Measurements from ENCODE around the gene CYP4V2.

CYP4V2 gene

DNA sequence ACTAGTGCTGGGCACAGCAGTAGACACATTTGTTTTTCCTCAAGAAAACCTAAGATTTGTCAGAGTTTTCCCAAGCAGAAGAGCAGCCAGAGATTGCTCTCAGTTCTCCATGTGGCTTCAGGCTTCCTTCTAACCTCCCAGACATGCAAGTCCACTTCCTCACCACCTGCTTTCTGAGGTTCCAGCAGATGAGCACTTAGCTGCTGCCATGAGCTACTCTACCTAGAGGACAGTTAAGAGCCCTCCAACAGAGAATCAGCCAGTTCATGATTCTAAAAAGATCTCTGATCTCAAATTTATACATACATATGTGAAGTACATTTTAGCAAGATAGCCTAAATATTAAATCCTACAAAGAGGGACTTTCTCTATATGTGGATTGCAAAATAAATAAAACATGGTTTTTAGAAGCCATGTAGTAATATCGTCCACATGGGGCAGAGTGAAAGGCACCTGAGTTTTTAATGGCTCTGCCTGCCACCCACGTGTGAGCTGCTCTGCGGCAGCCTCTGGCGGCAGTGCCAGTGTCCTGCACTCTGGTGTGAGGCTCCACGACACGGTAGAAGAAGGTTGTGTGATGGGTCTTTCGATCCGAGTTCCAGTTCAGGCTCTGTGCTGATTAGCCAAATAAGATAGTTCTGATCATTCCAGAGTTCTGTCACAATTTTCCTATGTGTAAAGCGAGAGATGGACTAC lies 10.3 kb downstream of the CYP4V2 start:
- Histone ChIP-seq H3F3A (ENCODE audit: insufficient read depth, low read length) (no peaks in the 10 kb centered on the region), H3K9me3 (ENCODE audit: low read length) (no peaks in the 10 kb centered on the region), H3K79me2 (ENCODE audit: insufficient read depth, low read length) (no peaks in the 10 kb centered on the region), H4K20me1 (ENCODE audit: insufficient read depth, low read length) (no peaks in the 10 kb centered on the region), H3K27ac (ENCODE audit: low read depth, low read length, poor library complexity, severe bottlenecking) (no peak overlapping the region), H3K9me2 (ENCODE audit: low read depth, low read length) (no peaks in the 10 kb centered on the region), H3K4me1 (ENCODE audit: insufficient read depth, low read length, severe bottlenecking) (peaks cover 5% of the 10 kb centered on the region), H3K4me3 (ENCODE audit: low read depth, low read length, poor library complexity, severe bottlenecking) (no peak overlapping the region), H2AFZ (ENCODE audit: low read length) (no peak overlapping the region), H3K36me3 (ENCODE audit: insufficient read depth, low read length) (no peaks in the 10 kb centered on the region), H3K9ac (ENCODE audit: low read length) (no peak overlapping the region), H3K27me3 (ENCODE audit: insufficient read depth, low read length) (no peaks in the 10 kb centered on the region), H3K4me2 (ENCODE audit: low read length) (0 out of 2 replicates have a peak overlapping the region, but pooled peaks have one; percentile 3)
- no peak for TF ChIP-seq EZH2 (IDR thresholded peaks at IDR 0.05; ENCODE audit: borderline replicate concordance, low read length)
- TF ChIP-seq, protein P1, sequence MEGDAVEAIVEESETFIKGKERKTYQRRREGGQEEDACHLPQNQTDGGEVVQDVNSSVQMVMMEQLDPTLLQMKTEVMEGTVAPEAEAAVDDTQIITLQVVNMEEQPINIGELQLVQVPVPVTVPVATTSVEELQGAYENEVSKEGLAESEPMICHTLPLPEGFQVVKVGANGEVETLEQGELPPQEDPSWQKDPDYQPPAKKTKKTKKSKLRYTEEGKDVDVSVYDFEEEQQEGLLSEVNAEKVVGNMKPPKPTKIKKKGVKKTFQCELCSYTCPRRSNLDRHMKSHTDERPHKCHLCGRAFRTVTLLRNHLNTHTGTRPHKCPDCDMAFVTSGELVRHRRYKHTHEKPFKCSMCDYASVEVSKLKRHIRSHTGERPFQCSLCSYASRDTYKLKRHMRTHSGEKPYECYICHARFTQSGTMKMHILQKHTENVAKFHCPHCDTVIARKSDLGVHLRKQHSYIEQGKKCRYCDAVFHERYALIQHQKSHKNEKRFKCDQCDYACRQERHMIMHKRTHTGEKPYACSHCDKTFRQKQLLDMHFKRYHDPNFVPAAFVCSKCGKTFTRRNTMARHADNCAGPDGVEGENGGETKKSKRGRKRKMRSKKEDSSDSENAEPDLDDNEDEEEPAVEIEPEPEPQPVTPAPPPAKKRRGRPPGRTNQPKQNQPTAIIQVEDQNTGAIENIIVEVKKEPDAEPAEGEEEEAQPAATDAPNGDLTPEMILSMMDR (IDR thresholded peaks at IDR 0.05; ENCODE audit: low read length), result peak; percentile 95

DNA sequence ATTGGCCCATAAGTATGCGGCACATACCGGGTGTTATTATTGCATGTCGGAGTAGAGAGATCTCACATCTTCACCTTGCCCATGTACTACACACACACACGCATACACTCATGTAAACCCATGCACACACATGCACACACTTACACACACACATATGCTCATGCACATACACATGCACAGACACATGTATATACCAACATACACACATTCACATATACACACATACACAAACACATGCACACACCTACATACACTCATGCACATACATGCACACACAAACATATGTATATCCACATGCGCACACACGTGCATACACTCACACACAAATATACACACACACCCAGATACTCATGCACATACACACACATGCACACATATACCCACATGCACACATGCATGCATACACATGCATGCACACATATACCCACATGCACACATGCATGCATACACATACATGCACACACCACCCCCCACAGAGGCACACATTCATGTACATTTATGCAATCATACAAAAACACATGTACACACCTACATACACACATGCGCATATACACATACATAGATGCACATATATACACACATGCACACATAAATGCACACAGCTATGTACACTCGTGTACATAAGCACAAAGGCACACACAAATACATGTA lies 11.2 kb downstream of the CYP4V2 start:
- H4K20me1 ChIP-seq (ENCODE audit: insufficient read depth, low read length), result no peaks in the 10 kb centered on the region
- H3K27me3 ChIP-seq (ENCODE audit: insufficient read depth, low read length), result no peaks in the 10 kb centered on the region
- no peak overlapping the region for H3K27ac ChIP-seq (ENCODE audit: low read depth, low read length, poor library complexity, severe bottlenecking)
- H3K9ac ChIP-seq (ENCODE audit: low read length), result no peak overlapping the region
- no peaks in the 10 kb centered on the region for H3K9me3 ChIP-seq (ENCODE audit: low read length)
- TF ChIP-seq, protein P1 (IDR thresholded peaks at IDR 0.05; ENCODE audit: low read length), result no peak
- no peak for TF ChIP-seq EZH2 (IDR thresholded peaks at IDR 0.05; ENCODE audit: borderline replicate concordance, low read length)
- no peak overlapping the region for H2AFZ ChIP-seq (ENCODE audit: low read length)
- H3K79me2 ChIP-seq (ENCODE audit: insufficient read depth, low read length), result no peaks in the 10 kb centered on the region
- H3K9me2 ChIP-seq (ENCODE audit: low read depth, low read length), result no peaks in the 10 kb centered on the region
- peaks cover 5% of the 10 kb centered on the region for H3K4me1 ChIP-seq (ENCODE audit: insufficient read depth, low read length, severe bottlenecking)
- no peaks in the 10 kb centered on the region for H3F3A ChIP-seq (ENCODE audit: insufficient read depth, low read length)
- no peak overlapping the region for H3K4me3 ChIP-seq (ENCODE audit: low read depth, low read length, poor library complexity, severe bottlenecking)
- no peaks in the 10 kb centered on the region for H3K36me3 ChIP-seq (ENCODE audit: insufficient read depth, low read length)
- no peak overlapping the region for H3K4me2 ChIP-seq (ENCODE audit: low read length)

DNA sequence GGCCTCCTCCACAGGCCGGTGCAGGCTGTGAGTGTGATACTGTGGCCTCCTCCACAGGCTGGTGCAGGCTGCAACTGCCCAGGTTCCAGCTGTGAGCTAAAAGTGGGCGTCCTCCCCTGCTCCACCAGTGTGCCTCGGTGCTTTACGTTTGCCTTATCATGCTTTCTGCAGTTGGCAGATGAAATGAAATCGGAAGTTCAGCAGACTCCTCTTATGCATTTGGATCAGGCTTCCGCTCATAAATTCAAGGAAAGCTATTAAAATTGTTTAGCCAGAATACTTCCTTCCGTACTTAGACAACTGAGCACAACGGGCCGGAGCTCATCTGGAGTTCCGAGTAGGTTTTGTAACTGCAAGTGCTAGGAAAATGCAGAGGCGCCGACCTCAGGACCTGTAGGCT lies 12.0 kb downstream of the CYP4V2 start:
- no peaks in the 10 kb centered on the region for H3K9me2 ChIP-seq (ENCODE audit: low read depth, low read length)
- no peak overlapping the region for H3K27ac ChIP-seq (ENCODE audit: low read depth, low read length, poor library complexity, severe bottlenecking)
- H3K27me3 ChIP-seq (ENCODE audit: insufficient read depth, low read length), result no peaks in the 10 kb centered on the region
- H3K4me1 ChIP-seq (ENCODE audit: insufficient read depth, low read length, severe bottlenecking), result peaks cover 5% of the 10 kb centered on the region
- H3K79me2 ChIP-seq (ENCODE audit: insufficient read depth, low read length), result no peaks in the 10 kb centered on the region
- no peak overlapping the region for H3K4me3 ChIP-seq (ENCODE audit: low read depth, low read length, poor library complexity, severe bottlenecking)
- H2AFZ ChIP-seq (ENCODE audit: low read length), result no peak overlapping the region
- H3K36me3 ChIP-seq (ENCODE audit: insufficient read depth, low read length), result no peaks in the 10 kb centered on the region
- no peaks in the 10 kb centered on the region for H4K20me1 ChIP-seq (ENCODE audit: insufficient read depth, low read length)
- no peak overlapping the region for H3K4me2 ChIP-seq (ENCODE audit: low read length)
- H3K9ac ChIP-seq (ENCODE audit: low read length), result no peak overlapping the region
- H3F3A ChIP-seq (ENCODE audit: insufficient read depth, low read length), result no peaks in the 10 kb centered on the region
- H3K9me3 ChIP-seq (ENCODE audit: low read length), result no peaks in the 10 kb centered on the region
- no peak for TF ChIP-seq EZH2 (IDR thresholded peaks at IDR 0.05; ENCODE audit: borderline replicate concordance, low read length)
- TF ChIP-seq, protein P1 (IDR thresholded peaks at IDR 0.05; ENCODE audit: low read length), result no peak

Measured in OCI-LY1 (cell line).